BLaER1 (cell line): Measurements from ENCODE around the gene ACOXL.

Experiments used
- H3K27ac ChIP-seq: shearing (Covaris generic); formaldehyde crosslinking; 2 replicates; pipeline ENCODE4 v1.8.1; 2022
- H3K27me3 ChIP-seq: shearing (Covaris generic); formaldehyde crosslinking; 2 replicates; pipeline ENCODE4 v1.8.1; 2022
- H3K36me3 ChIP-seq: shearing (Covaris generic); formaldehyde crosslinking; 2 replicates; pipeline ENCODE4 v1.8.1; 2022
- H3K4me1 ChIP-seq: shearing (Covaris generic); formaldehyde crosslinking; 2 replicates; pipeline ENCODE4 v1.8.1; 2022
- H3K4me2 ChIP-seq: shearing (Covaris generic); formaldehyde crosslinking; 2 replicates; pipeline ENCODE4 v1.8.1; 2022
- H3K4me3 ChIP-seq: shearing (Covaris generic); formaldehyde crosslinking; 2 replicates; pipeline ENCODE4 v1.8.1; 2022
- H3K9ac ChIP-seq: shearing (Covaris generic); formaldehyde crosslinking; 2 replicates; pipeline ENCODE4 v1.8.1; 2022
- H3K9me3 ChIP-seq: shearing (Covaris generic); formaldehyde crosslinking; 2 replicates; pipeline ENCODE4 v1.8.1; 2022
- H4K20me1 ChIP-seq: shearing (Covaris generic); formaldehyde crosslinking; 2 replicates; pipeline ENCODE4 v1.8.1; 2022
- Cebpa-rat ChIP-seq: shearing (Covaris generic); IDR thresholded peaks from 2 replicates; pipeline ENCODE4 v1.8.1; 2022

Gene ACOXL

GRCh38 chr2:110718990-110719389 is 13.4 kb upstream of the ACOXL start:
- Histone ChIP-seq H3K4me1 (peaks cover 10% of the 10 kb centered on the region), H3K27ac (no peak overlapping the region), H3K4me2 (no peak overlapping the region), H3K4me3 (no peak overlapping the region), H4K20me1 (no peaks in the 10 kb centered on the region), H3K9me3 (no peaks in the 10 kb centered on the region), H3K27me3 (no peaks in the 10 kb centered on the region), H3K36me3 (no peaks in the 10 kb centered on the region), H3K9ac (no peak overlapping the region)
- TF ChIP-seq Cebpa-rat, result no peak

DNA sequence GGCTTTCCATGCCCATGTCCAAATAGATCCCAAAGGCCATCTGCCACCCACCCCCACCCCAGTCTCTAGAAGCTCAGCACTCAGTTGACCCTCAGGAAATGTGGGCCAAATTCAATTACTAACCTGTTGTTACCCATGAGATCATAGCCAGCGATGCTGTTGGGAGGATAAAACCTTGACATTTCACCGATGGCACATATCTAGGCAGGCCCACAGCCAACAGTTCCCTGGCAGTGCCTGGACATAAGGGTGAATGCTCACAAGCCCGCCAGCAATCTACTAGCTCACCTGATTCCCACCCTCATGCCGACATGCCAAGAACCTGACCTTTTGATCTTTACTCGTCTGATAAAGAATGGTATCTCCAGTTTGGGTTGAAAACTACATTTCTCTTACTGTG is 11.8 kb upstream of the ACOXL start:
- Histone ChIP-seq H3K27me3 (no peaks in the 10 kb centered on the region), H3K36me3 (no peaks in the 10 kb centered on the region), H3K4me1 (peaks cover 16% of the 10 kb centered on the region), H3K9me3 (no peaks in the 10 kb centered on the region), H3K4me3 (no peak overlapping the region), H3K27ac (no peak overlapping the region), H3K9ac (no peak overlapping the region), H4K20me1 (no peaks in the 10 kb centered on the region), H3K4me2 (no peak overlapping the region)
- no peak for TF ChIP-seq Cebpa-rat

GRCh38 chr2:110724820-110725219 is 7.6 kb upstream of the ACOXL start:
- no peak overlapping the region for H3K4me3 ChIP-seq
- H3K27ac ChIP-seq, result no peak overlapping the region
- H3K27me3 ChIP-seq, result no peaks in the 10 kb centered on the region
- H3K9me3 ChIP-seq, result no peaks in the 10 kb centered on the region
- H3K4me1 ChIP-seq, result peaks cover 15% of the 10 kb centered on the region
- no peak overlapping the region for H3K9ac ChIP-seq
- no peak overlapping the region for H3K4me2 ChIP-seq
- H4K20me1 ChIP-seq, result no peaks in the 10 kb centered on the region
- H3K36me3 ChIP-seq, result no peaks in the 10 kb centered on the region
- no peak for TF ChIP-seq Cebpa-rat

- H3K27me3 ChIP-seq, result no peaks in the 10 kb centered on the region
- no peak overlapping the region for H3K4me3 ChIP-seq
- H3K4me1 ChIP-seq, result peaks cover 21% of the 10 kb centered on the region
- H4K20me1 ChIP-seq, result no peaks in the 10 kb centered on the region
- no peaks in the 10 kb centered on the region for H3K36me3 ChIP-seq
- H3K4me2 ChIP-seq, result no peak overlapping the region
- no peaks in the 10 kb centered on the region for H3K9me3 ChIP-seq
- TF ChIP-seq Cebpa-rat, result no peak
- no peak overlapping the region for H3K9ac ChIP-seq
- H3K27ac ChIP-seq, result no peak overlapping the region
These were observed 7.0 kb upstream of the ACOXL start for GRCh38 chr2:110725370-110725769.

GRCh38 chr2:110725859-110726258 is 6.5 kb upstream of the ACOXL start:
- no peaks in the 10 kb centered on the region for H4K20me1 ChIP-seq
- H3K4me2 ChIP-seq, result peak overlapping the region; percentile 41
- no peaks in the 10 kb centered on the region for H3K36me3 ChIP-seq
- no peak overlapping the region for H3K27ac ChIP-seq
- H3K27me3 ChIP-seq, result 0 out of 2 replicates have a peak, but pooled peaks cover 4% of the 10 kb centered on the region
- no peak overlapping the region for H3K9ac ChIP-seq
- no peak overlapping the region for H3K4me3 ChIP-seq
- H3K9me3 ChIP-seq, result no peaks in the 10 kb centered on the region
- TF ChIP-seq Cebpa-rat, result no peak
- H3K4me1 ChIP-seq, result peaks cover 26% of the 10 kb centered on the region

DNA sequence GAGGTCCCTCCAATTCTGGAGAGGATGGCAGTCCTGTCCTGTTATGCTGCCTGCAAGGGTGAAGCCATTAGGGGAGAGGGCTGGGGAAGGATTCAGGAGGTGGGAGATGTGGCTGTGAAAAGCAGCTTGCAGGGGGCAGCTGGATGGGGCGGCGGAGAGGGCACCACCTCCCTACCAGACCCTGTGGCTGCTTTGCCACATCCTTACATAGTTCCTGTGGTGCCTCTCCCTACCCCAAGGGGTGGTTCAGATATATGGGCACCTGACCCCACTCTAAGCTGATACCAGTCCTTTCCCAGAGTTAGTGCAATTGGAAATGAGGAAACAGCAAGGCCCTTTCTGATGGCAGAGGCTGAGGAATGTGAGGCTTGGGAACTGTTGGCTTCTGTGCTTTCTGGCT is 6.1 kb upstream of the ACOXL start:
- Histone ChIP-seq H3K4me3 (no peak overlapping the region), H3K36me3 (no peaks in the 10 kb centered on the region), H4K20me1 (no peaks in the 10 kb centered on the region), H3K4me2 (peak overlapping the region; percentile 41), H3K27ac (no peak overlapping the region), H3K9me3 (no peaks in the 10 kb centered on the region), H3K27me3 (peaks cover 8% of the 10 kb centered on the region), H3K4me1 (peaks cover 30% of the 10 kb centered on the region), H3K9ac (no peak overlapping the region)
- no peak for TF ChIP-seq Cebpa-rat

GRCh38 chr2:110727923-110728322 is 4.5 kb upstream of the ACOXL start:
- TF ChIP-seq Cebpa-rat, result no peak
- H3K36me3 ChIP-seq, result no peaks in the 10 kb centered on the region
- no peak overlapping the region for H3K27ac ChIP-seq
- H3K27me3 ChIP-seq, result peaks cover 25% of the 10 kb centered on the region
- H3K4me1 ChIP-seq, result peaks cover 36% of the 10 kb centered on the region
- no peaks in the 10 kb centered on the region; the same call in 1 of the 2 replicates for H4K20me1 ChIP-seq
- H3K4me3 ChIP-seq, result no peak overlapping the region
- peaks cover 16% of the 10 kb centered on the region for H3K9me3 ChIP-seq
- no peak overlapping the region for H3K9ac ChIP-seq
- H3K4me2 ChIP-seq, result no peak overlapping the region

DNA sequence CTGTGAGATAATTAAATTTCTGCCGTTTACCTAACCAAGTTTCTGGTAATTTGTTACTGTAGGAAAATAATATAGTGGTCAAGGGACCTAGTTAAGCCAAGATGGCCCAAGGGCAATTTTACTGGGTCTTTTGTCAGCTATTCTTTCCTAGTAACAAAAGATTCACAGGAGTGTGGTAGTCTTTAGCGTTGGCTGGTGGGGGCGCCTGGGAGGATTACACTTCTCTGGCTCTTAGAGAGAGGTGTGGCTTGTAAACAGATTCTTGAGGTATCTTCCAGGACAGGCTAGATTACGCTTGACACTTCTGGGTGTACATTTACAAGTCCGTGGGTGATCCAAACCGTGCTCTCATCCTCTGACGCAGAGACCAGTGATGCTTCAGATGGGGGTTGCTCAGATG is 3.3 kb upstream of the ACOXL start:
- Histone ChIP-seq H3K9me3 (peaks cover 19% of the 10 kb centered on the region), H3K4me2 (no peak overlapping the region), H3K27me3 (peaks cover 36% of the 10 kb centered on the region), H4K20me1 (no peaks in the 10 kb centered on the region; the same call in 1 of the 2 replicates), H3K36me3 (no peaks in the 10 kb centered on the region), H3K4me3 (no peak overlapping the region), H3K9ac (no peak overlapping the region), H3K27ac (no peak overlapping the region), H3K4me1 (peaks cover 34% of the 10 kb centered on the region)
- TF ChIP-seq Cebpa-rat, result no peak

- Histone ChIP-seq H3K9ac (no peak overlapping the region), H3K36me3 (no peaks in the 10 kb centered on the region), H3K27me3 (peaks cover 55% of the 10 kb centered on the region), H3K4me1 (peaks cover 25% of the 10 kb centered on the region), H3K27ac (no peak overlapping the region), H3K4me2 (peak overlapping the region; percentile 72), H4K20me1 (no peaks in the 10 kb centered on the region; the same call in 1 of the 2 replicates), H3K9me3 (peaks cover 19% of the 10 kb centered on the region), H3K4me3 (no peak overlapping the region)
- no peak for TF ChIP-seq Cebpa-rat
These were observed 1.3 kb upstream of the ACOXL start for GRCh38 chr2:110731064-110731463.

DNA sequence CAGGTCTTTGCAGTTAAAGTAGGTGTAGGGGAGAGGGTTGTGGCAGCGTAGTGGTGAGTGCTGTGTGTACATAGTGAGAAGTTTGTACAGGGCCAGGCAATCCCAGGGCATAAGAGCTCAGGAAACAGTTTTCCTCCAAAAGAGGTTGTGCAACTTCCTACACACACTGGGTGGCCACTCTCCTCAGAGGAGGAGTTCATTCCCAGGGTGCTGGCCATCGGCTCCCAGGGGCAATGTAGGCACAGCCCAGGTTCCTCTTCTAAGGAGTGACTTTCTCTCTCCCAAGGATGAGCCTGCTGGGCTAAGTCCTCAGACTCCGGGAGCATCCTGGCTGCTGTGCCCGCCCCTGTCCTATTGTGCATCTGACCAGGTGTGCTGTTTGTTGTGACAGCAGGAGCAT is 3.0 kb downstream of the ACOXL start:
- no peaks in the 10 kb centered on the region for H3K36me3 ChIP-seq
- TF ChIP-seq Cebpa-rat, result no peak
- H3K9ac ChIP-seq, result no peak overlapping the region
- peaks cover 55% of the 10 kb centered on the region for H3K27me3 ChIP-seq
- no peak overlapping the region for H3K4me3 ChIP-seq
- H3K9me3 ChIP-seq, result peaks cover 34% of the 10 kb centered on the region
- H3K4me2 ChIP-seq, result no peak overlapping the region
- no peaks in the 10 kb centered on the region; the same call in 1 of the 2 replicates for H4K20me1 ChIP-seq
- no peak overlapping the region for H3K27ac ChIP-seq
- H3K4me1 ChIP-seq, result peaks cover 16% of the 10 kb centered on the region

DNA sequence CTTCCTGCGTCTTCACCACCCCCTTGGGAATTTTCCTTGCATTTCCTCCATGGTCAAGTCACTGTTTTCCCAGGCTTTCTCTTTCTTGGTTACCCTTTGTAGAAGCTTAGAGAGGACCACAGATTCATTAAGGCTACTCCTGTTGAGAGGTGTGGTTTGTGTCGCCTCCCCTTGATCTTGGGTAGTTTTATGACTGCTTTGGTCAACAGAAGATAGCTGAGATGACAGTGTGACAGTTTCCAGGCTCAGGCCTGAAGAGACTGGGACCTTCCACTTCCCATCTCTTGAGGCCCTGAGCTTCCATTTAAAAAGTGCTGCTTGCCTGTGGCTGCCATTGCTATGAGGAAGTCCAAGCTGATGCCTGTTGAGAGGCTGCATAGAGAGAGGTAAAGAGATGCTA is 5.4 kb downstream of the ACOXL start:
- TF ChIP-seq Cebpa-rat, result no peak
- Histone ChIP-seq H4K20me1 (no peaks in the 10 kb centered on the region; the same call in 1 of the 2 replicates), H3K4me2 (no peak overlapping the region), H3K27ac (no peak overlapping the region), H3K36me3 (no peaks in the 10 kb centered on the region), H3K4me3 (no peak overlapping the region), H3K9me3 (peaks cover 19% of the 10 kb centered on the region), H3K9ac (no peak overlapping the region), H3K4me1 (no peaks in the 10 kb centered on the region), H3K27me3 (peaks cover 32% of the 10 kb centered on the region)
